ENCODE measurements around the gene BAIAP2L1. TPM values are rescaled to one million over a fixed set of nuclear protein-coding genes. Genes with fewer than 3 reads are reported as not detected.

The BAIAP2L1 gene
- total and polyA plus RNA-seq, 4 donors: 12.5 to 29.2 (median 19.9) TPM

- DNase-seq (peak in 1 of 3 donors; percentile 27), ATAC-seq (ENCODE audit: insufficient read depth, low FRiP score) (peak; percentile 31)
- Histone ChIP-seq H3K4me3 (no peak overlapping the region), H3K9ac (ENCODE audit: insufficient read depth in 1 of 2, low read length in 2 of 2) (no peak overlapping the region), H3K27ac (ENCODE audit: low read depth in 1 of 2, low read length in 1 of 2) (peak overlapping the region in 1 of 2 donors; percentile 52), H3K27me3 (ENCODE audit: control insufficient read depth in 3 of 3, insufficient read depth in 3 of 3, low read length in 2 of 3) (no peaks in the 10 kb centered on the region), H3K36me3 (ENCODE audit: control insufficient read depth in 4 of 4, insufficient read depth in 4 of 4, low read length in 4 of 4) (no peaks in the 10 kb centered on the region), H3K4me1 (ENCODE audit: control insufficient read depth in 5 of 5, insufficient read depth in 5 of 5, low read length in 5 of 5) (peaks cover 0 to 15% (median 0%) of the 10 kb centered on the region in 5 donors), H3K9me3 (ENCODE audit: control insufficient read depth in 4 of 4, insufficient read depth in 3 of 4, low read length in 3 of 4) (no peaks in the 10 kb centered on the region)
- WGBS, 2 donors: 46 to 72% methylated on average over 7 of the region's 7 CpGs
- no peak for TF ChIP-seq CTCF (IDR thresholded peaks at IDR 0.05; ENCODE audit: control extremely low read depth, extremely low read depth)
These were observed 43.1 kb downstream of the BAIAP2L1 start for GRCh38 chr7:98357751-98358161.

- H3K9me3 ChIP-seq (ENCODE audit: control insufficient read depth in 4 of 4, insufficient read depth in 3 of 4, low read length in 3 of 4): no peaks in the 10 kb centered on the region
- no peaks in the 10 kb centered on the region for H3K36me3 ChIP-seq (ENCODE audit: control insufficient read depth in 4 of 4, insufficient read depth in 4 of 4, low read length in 4 of 4)
- no peak overlapping the region for H3K4me3 ChIP-seq
- WGBS, 2 donors: 72 to 90% methylated on average over 6 of the region's 6 CpGs
- no peak for DNase-seq
- H3K4me1 ChIP-seq (ENCODE audit: control insufficient read depth in 5 of 5, insufficient read depth in 5 of 5, low read length in 5 of 5): peaks cover 0 to 17% (median 0%) of the 10 kb centered on the region in 5 donors
- H3K9ac ChIP-seq (ENCODE audit: insufficient read depth in 1 of 2, low read length in 2 of 2): no peak overlapping the region
- no peak for TF ChIP-seq CTCF (IDR thresholded peaks at IDR 0.05; ENCODE audit: control extremely low read depth, extremely low read depth)
- ATAC-seq (ENCODE audit: insufficient read depth, low FRiP score): no peak
- peak overlapping the region in 1 of 2 donors; percentile 67 for H3K27ac ChIP-seq (ENCODE audit: low read depth in 1 of 2, low read length in 1 of 2)
- no peaks in the 10 kb centered on the region for H3K27me3 ChIP-seq (ENCODE audit: control insufficient read depth in 3 of 3, insufficient read depth in 3 of 3, low read length in 2 of 3)
These were observed 45.7 kb downstream of the BAIAP2L1 start for GRCh38 chr7:98355250-98355538.

- Histone ChIP-seq H3K4me1 (ENCODE audit: control insufficient read depth in 5 of 5, insufficient read depth in 5 of 5, low read length in 5 of 5) (peaks cover 0 to 17% (median 0%) of the 10 kb centered on the region in 5 donors), H3K27me3 (ENCODE audit: control insufficient read depth in 3 of 3, insufficient read depth in 3 of 3, low read length in 2 of 3) (no peaks in the 10 kb centered on the region), H3K36me3 (ENCODE audit: control insufficient read depth in 4 of 4, insufficient read depth in 4 of 4, low read length in 4 of 4) (no peaks in the 10 kb centered on the region), H3K9me3 (ENCODE audit: control insufficient read depth in 4 of 4, insufficient read depth in 3 of 4, low read length in 3 of 4) (no peaks in the 10 kb centered on the region), H3K9ac (ENCODE audit: insufficient read depth in 1 of 2, low read length in 2 of 2) (peak overlapping the region in 1 of 2 donors; percentile 37), H3K27ac (ENCODE audit: low read depth in 1 of 2, low read length in 1 of 2) (peak overlapping the region in 1 of 2 donors; percentile 72), H3K4me3 (no peak overlapping the region)
- DNase-seq: peak in 2 of 3 donors; percentile 17 to 32
- WGBS, 2 donors: 76 to 85% methylated on average over 22 of the region's 22 CpGs
- no peak for TF ChIP-seq CTCF (IDR thresholded peaks at IDR 0.05; ENCODE audit: control extremely low read depth, extremely low read depth)
- ATAC-seq (ENCODE audit: insufficient read depth, low FRiP score): peak; percentile 70
These were observed 46.2 kb downstream of the BAIAP2L1 start for GRCh38 chr7:98354511-98355249.
